Measurements from ENCODE around the gene UGCG.

UGCG gene

DNA sequence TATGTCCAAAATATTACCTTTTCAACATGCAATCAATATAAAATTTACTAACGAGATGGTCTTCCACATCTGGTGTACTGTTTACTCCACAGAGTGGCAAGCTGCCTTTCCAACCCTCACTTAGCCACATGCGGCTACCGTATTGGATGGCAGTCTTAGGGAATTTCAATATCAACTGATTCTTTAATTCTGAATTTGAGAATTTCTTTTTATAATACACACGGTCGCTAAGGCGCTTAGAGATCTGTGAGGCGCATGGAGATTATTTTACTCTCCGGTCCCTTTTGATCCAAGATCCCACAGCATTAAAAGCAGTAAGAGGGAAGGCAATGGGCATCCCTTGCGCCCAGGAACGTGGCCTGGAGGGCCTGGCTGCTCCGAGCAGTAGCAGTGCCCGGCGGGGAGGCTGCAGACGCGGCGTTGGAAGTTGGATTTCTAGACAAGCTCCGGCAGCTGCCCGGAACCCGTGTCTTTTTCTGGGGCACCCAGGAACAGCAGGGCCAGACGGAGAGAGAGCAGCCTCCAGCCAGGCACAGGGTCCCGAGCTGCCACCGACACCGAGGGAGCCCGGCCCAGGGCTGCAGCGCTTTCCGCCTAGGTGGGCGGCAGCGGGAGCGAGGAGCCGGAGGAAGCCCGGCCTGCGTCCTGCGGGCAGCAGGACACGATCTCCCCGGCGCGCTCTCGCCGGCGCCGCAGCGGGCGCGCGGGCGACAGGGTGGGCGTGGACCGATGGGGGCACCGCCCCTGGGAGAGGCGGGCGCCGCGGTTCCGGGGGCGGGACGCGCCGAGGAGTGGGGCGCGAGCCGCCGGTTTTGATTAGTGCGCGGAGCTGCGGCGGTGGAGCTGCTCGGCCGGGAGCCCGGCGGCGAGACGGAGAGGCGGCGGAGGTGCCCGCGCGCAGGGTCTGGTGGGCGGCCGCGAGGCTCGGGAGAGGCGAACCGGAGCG is at the start of gene UGCG:
UGCG (plus strand) TSS at position 819 of the 946 bp plus-strand sequence. CDS start 402 bp downstream, outside the sequence.
- CTCF ChIA-PET: interaction anchor here (1.4 to 1.7 kb wide), 3 partner anchors 13 to 136 kb away, joined by 3 to 6 read pairs (median 3); no protein-coding TSS in a partner anchor
- Mint-ChIP-seq H3K4me1 (peaks cover 24% of the 10 kb centered on the region), H3K9me3 (no peaks in the 10 kb centered on the region), H3K36me3 (no peaks in the 10 kb centered on the region), H3K27me3 (no peaks in the 10 kb centered on the region), H3K27ac (peak within 1 kb of the TSS; percentile 94), H3K4me3 (peak within 1 kb of the TSS; percentile 91)
- peak; percentile 88 for DNase-seq

DNA sequence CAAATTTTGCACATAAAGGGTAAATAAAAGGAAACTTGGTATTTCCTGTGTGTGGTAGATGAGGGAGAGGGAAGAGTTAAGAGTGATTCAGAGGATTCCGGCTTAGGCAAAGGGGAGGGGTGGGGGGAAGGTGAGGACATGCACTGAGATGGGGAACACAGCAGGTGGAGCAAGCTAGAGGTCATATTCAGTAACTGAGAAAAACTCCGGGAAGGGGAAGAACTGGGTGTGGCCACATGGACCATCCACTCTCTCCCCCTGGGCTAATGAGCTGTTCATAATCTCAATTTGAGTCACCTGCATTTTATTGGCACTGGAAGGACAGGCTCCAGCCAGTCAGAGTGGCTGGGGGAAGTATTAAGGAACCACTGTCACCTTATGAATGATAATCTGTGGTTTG is 45.1 kb upstream of the UGCG start:
- H3K9me3 Mint-ChIP-seq: no peaks in the 10 kb centered on the region
- no peaks in the 10 kb centered on the region for H3K36me3 Mint-ChIP-seq
- no peaks in the 10 kb centered on the region for H3K4me1 Mint-ChIP-seq
- H3K27me3 Mint-ChIP-seq: no peaks in the 10 kb centered on the region
- H3K4me3 Mint-ChIP-seq: no peak overlapping the region
- no peak overlapping the region for H3K27ac Mint-ChIP-seq
- no peak for DNase-seq
- CTCF ChIA-PET: no interaction called here

DNA sequence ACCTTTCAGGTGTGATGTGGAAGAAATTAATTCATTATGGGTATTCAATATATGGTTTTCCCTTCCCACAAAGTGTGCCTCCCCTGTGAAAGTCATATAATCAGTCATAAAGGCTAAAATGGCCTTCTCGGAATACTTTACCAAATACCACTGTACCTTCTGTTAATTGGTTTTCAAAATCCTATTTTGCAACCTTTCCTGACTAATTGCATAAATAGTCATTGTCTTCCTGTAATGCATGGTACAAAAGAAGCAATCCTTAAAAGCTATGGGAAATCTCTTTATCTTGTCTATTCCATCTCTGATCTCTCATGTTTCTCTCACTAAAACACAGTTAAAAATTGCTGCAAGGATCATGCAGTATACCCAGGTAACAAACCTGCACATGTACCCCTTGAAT is 44.3 kb upstream of the UGCG start:
- H3K9me3 Mint-ChIP-seq: no peaks in the 10 kb centered on the region
- DNase-seq: no peak
- CTCF ChIA-PET: no interaction called here
- H3K27ac Mint-ChIP-seq: no peak overlapping the region
- no peaks in the 10 kb centered on the region for H3K27me3 Mint-ChIP-seq
- no peaks in the 10 kb centered on the region for H3K4me1 Mint-ChIP-seq
- no peak overlapping the region for H3K4me3 Mint-ChIP-seq
- no peaks in the 10 kb centered on the region for H3K36me3 Mint-ChIP-seq

DNA sequence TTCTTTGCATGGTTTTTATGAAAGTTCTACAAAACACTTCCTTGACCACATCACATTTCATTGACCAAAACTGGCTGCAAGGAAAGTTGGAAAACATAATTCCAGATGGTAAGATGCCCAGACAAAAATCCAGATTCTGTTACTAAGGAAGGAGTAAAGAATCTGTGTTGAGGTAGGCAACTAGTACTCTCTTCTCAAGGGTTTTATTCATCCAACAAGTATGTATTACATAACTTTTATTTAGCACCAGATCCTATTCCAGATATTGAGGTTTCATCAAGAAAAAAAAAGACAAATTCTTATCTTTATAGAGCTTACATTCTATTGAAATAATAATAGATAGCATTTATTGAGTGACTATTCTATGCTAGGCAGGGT is 43.2 kb upstream of the UGCG start:
- H3K36me3 Mint-ChIP-seq: no peaks in the 10 kb centered on the region
- H3K4me1 Mint-ChIP-seq: no peaks in the 10 kb centered on the region
- no peak for DNase-seq
- no peak overlapping the region for H3K4me3 Mint-ChIP-seq
- CTCF ChIA-PET: interaction anchor here (0.6 kb wide), 1 partner anchor 41 kb away, joined by 5 read pairs; no protein-coding TSS in a partner anchor
- H3K27me3 Mint-ChIP-seq: no peaks in the 10 kb centered on the region
- H3K27ac Mint-ChIP-seq: no peak overlapping the region
- H3K9me3 Mint-ChIP-seq: no peaks in the 10 kb centered on the region

DNA sequence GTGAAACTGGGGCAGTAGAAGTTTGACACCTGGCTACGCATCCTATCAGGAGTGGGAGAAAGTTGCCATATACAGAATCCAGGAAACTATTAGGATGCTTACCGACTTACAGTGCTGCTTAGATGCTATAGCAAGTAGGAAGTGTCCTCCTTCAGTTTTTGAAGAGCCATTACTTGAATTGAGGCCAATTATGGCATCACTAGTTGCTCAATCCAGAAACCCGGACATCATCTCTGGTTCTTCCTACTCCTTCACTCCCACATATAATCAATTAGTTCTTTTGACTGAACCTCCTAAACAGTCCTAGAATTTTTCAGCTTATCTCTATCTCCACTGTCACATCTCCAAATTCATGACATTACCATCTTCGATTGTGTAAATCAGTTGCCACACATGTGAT is 41.8 kb upstream of the UGCG start:
- CTCF ChIA-PET: no interaction called here

DNA sequence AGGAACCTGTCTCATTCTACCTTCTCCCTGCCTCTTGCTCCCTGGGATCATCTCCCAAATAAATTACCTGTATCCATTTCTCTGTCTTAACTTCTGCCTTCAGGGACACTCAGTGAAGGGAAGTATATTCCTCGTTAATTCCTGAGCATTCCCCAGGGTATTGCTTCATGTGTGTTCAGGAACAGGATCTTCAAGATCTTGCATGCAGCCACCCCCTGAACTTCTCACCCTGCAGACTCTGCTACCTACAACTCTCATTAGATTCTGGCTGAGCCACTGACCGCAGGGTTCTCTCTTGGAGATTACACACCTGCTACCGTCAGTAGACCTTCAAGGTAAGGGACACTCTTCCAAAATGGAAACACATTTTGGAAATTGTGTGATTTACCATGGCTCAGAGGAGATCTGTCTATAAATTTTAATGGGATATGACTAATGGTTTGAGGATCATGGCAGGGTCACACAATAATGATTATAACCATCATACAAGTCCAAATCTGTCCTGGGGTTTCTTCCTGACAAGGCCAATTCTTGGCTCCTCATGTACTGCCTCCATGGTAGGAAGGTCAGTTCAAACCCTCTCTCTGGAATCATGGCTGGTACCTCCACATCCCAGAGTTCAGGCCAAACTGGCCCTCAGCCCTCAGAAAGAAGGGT is 38.9 kb upstream of the UGCG start:
- H3K4me1 Mint-ChIP-seq: no peaks in the 10 kb centered on the region
- CTCF ChIA-PET: no interaction called here
- H3K27me3 Mint-ChIP-seq: no peaks in the 10 kb centered on the region
- no peaks in the 10 kb centered on the region for H3K36me3 Mint-ChIP-seq
- no peaks in the 10 kb centered on the region for H3K9me3 Mint-ChIP-seq
- no peak overlapping the region for H3K27ac Mint-ChIP-seq
- no peak for DNase-seq
- no peak overlapping the region for H3K4me3 Mint-ChIP-seq

More for the DNA sequence above, 41.8 kb upstream of the UGCG start:
- Mint-ChIP-seq H3K36me3 (no peaks in the 10 kb centered on the region), H3K27ac (no peak overlapping the region), H3K9me3 (no peaks in the 10 kb centered on the region), H3K4me3 (no peak overlapping the region), H3K4me1 (no peaks in the 10 kb centered on the region), H3K27me3 (no peaks in the 10 kb centered on the region)
- no peak for DNase-seq

DNA sequence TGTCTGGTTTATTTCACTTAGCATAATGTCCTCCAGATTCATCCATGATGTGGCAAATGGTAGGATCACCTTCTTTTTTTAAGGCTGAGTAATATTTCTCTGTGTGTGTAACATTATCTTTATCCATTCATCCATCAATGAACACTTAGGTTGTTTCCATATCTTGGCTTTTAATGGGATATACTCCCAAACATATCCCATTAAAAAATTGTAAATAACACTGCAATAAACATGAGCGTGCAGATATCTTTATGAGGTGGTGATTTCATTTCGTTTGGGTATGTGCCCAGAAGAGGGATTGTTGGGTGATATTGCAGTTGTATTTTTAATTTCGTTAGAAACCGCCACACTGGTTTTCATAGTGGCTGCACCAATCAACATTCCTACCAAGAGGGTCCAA is 36.2 kb upstream of the UGCG start:
- Mint-ChIP-seq H3K9me3 (peaks cover 2% of the 10 kb centered on the region), H3K36me3 (no peaks in the 10 kb centered on the region), H3K27ac (no peak overlapping the region), H3K4me1 (no peaks in the 10 kb centered on the region), H3K27me3 (peaks cover 3% of the 10 kb centered on the region), H3K4me3 (no peak overlapping the region)
- DNase-seq: no peak
- CTCF ChIA-PET: no interaction called here

DNA sequence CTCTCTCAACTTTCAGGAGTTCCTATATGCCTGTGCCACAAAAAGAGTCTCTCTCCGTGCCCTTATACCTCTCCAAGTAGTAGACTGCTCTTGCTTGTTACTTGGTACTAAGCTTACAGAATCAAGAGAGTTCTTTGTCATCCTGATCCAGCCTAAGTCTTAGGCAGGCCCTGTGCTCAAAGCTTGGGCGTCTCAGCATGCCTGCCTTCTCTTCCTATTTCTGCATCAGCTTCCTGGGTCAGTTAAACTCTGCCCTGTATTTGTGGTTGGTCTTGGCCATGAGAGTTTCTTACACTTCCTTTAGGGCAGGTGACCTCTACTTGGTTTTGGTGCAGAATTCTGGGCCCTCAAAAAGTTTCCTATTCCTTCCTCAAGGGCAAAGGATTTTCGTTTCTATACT is 33.0 kb upstream of the UGCG start:
- Mint-ChIP-seq H3K4me1 (peaks cover 3% of the 10 kb centered on the region), H3K27ac (no peak overlapping the region), H3K4me3 (no peak overlapping the region), H3K27me3 (peaks cover 3% of the 10 kb centered on the region), H3K9me3 (peaks cover 6% of the 10 kb centered on the region), H3K36me3 (no peaks in the 10 kb centered on the region)
- no peak for DNase-seq
- CTCF ChIA-PET: no interaction called here

DNA sequence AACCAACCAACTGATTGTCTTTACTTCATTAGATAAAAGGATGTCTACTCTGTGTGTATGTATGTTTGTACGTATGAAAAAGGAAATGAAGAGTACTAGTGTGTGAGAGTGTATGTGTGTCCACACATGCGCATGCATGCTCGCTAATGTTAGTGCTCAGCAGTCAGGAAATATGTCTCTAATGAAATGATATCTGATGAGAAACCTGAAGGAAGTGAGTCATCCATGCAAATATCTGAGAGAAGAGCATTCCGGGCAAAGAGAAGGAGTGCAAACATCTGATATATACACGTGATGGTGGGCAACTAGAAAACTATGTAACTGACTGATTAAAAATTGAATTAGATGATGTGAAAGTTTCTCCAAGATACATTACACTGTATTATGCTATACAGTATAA is 29.6 kb upstream of the UGCG start:
- CTCF ChIA-PET: no interaction called here
- Mint-ChIP-seq H3K4me1 (peaks cover 8% of the 10 kb centered on the region), H3K36me3 (no peaks in the 10 kb centered on the region), H3K27ac (no peak overlapping the region), H3K4me3 (no peak overlapping the region), H3K27me3 (peaks cover 7% of the 10 kb centered on the region), H3K9me3 (peaks cover 6% of the 10 kb centered on the region)
- no peak for DNase-seq

DNA sequence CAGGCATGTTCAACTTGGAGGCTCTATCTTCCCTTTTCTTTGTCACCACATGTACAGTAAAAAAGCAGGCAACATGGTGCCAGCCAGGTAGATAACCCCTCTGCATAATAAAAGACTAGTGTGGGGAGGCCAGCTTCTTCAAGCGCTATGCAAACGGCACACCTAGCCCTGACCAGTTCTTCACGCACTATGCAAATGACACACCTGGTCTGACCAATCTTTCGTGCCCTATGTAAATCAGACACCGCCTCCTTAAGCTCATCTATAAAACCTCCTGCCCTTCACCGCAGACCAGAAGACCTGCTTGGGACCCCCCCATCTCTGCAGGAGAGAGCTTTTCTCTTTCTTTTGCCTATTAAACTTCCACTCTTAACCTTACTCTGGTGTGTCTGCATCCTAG is 28.1 kb upstream of the UGCG start:
- no peak overlapping the region for H3K27ac Mint-ChIP-seq
- H3K4me3 Mint-ChIP-seq: no peak overlapping the region
- CTCF ChIA-PET: no interaction called here
- peaks cover 6% of the 10 kb centered on the region for H3K9me3 Mint-ChIP-seq
- no peaks in the 10 kb centered on the region for H3K36me3 Mint-ChIP-seq
- no peak for DNase-seq
- peaks cover 8% of the 10 kb centered on the region for H3K4me1 Mint-ChIP-seq
- peaks cover 6% of the 10 kb centered on the region for H3K27me3 Mint-ChIP-seq

DNA sequence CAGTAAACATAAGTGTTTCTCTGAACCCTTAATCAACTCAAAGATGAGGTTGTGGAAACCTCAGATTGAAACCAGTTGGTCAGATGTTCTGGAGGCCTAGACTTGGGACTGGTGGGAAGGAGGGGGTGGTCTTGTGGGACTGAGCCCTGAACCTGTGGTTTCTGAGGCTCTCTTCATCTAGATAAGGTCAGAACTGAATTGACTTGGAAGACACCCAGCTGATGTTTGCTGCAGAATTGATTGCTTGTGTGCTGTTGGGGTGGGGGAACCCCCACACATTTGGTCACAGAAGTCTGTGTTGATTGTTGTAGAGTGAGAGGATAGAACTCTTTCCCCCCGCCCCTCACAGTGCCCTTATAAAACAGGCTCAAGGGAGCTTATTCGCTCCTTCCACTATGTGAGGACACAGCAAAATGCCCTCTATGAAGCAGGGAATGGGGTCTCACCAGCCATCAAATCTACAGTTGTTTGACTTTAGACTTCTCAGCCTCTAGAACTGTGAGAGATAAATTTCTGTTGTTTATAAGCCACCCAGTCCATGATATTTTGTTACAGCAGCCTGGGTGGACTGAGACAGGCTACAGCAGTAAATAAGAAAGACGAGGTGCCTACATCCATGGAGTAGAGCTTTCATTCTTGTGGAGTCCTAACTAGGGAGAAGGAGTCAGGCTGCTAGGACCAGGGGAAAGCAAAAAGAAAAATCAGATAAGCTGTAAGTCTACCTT is 25.7 kb upstream of the UGCG start:
- H3K27me3 Mint-ChIP-seq: peaks cover 4% of the 10 kb centered on the region

DNA sequence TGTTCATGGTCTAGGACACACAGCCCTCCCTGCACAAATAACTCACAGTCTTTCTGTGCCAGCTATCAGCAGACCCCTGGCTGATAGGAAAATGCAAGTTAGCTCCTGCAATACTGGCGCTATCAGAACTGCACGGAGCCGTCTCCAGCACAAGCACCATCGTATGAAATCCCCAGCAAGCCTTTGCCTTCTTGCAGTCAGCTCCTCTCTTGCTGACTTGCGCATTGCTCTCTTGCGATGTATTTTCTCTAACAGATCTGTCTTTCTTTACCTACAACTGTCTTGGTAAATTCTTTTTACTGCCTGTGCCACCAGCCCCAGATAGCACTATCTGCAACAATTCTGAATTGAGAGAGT is 25.1 kb upstream of the UGCG start:
- CTCF ChIA-PET: no interaction called here
- H3K27me3 Mint-ChIP-seq: peaks cover 4% of the 10 kb centered on the region
- H3K4me3 Mint-ChIP-seq: no peak overlapping the region
- H3K9me3 Mint-ChIP-seq: peaks cover 3% of the 10 kb centered on the region
- no peak for DNase-seq
- no peaks in the 10 kb centered on the region for H3K36me3 Mint-ChIP-seq
- H3K4me1 Mint-ChIP-seq: peaks cover 8% of the 10 kb centered on the region
- no peak overlapping the region for H3K27ac Mint-ChIP-seq

More for the DNA sequence above, 25.7 kb upstream of the UGCG start:
- H3K36me3 Mint-ChIP-seq: no peaks in the 10 kb centered on the region
- H3K4me1 Mint-ChIP-seq: peaks cover 8% of the 10 kb centered on the region
- H3K4me3 Mint-ChIP-seq: no peak overlapping the region
- H3K27ac Mint-ChIP-seq: no peak overlapping the region
- DNase-seq: no peak
- H3K9me3 Mint-ChIP-seq: peaks cover 3% of the 10 kb centered on the region
- CTCF ChIA-PET: no interaction called here

DNA sequence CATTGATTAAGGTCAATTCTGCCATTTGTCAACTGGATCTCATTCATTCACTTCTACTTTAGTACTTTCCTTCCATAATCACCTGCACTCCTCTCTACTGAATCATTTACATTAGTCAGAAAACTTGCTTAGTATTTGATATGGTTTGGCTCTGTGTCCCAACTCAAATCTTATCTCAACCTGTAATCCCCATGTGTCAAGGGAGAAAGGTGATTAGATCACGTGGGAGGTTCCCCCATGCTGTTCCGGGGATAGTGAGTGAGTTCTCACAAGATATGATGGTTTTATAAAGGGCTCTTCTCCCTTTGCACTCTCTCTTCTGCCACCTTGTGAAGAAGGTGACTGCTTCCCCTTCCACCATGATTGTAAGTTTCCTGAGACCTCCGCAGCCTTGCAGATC is 23.7 kb upstream of the UGCG start:
- Mint-ChIP-seq H3K4me1 (peaks cover 5% of the 10 kb centered on the region), H3K27ac (no peak overlapping the region), H3K9me3 (no peaks in the 10 kb centered on the region), H3K27me3 (peaks cover 4% of the 10 kb centered on the region), H3K4me3 (no peak overlapping the region), H3K36me3 (no peaks in the 10 kb centered on the region)
- DNase-seq: no peak
- CTCF ChIA-PET: no interaction called here

DNA sequence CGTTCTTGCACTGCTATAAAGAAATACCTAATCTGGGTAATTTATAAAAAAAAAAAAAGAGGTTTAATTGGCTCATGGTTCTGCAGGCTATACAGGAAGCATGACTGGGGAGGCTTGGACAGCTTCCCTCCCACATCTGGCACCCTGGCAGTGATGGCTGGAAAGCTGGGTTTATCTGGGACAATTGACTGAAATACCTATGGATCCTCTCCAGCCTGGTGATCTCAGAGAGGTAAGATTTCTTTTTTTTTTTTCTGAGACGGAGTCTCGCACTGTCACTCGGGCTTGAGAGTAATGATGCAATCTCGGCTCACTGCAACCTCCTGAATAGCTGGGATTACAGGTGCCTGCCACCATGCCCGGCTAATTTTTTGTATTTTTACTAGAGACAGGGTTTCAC is 22.7 kb upstream of the UGCG start:
- Mint-ChIP-seq H3K27ac (no peak overlapping the region), H3K9me3 (no peaks in the 10 kb centered on the region), H3K4me3 (no peak overlapping the region), H3K4me1 (peaks cover 5% of the 10 kb centered on the region), H3K27me3 (peaks cover 4% of the 10 kb centered on the region), H3K36me3 (no peaks in the 10 kb centered on the region)
- no peak for DNase-seq
- CTCF ChIA-PET: no interaction called here

Measured in activated naive CD4-positive, alpha-beta T cell treated with anti-CD3 and anti-CD28 coated beads, Interleukin-2, amount 10 ng/mL, durations not matched to agents 7 days and 5 days (primary cell).